Measurements from ENCODE around the gene HES2.
"Not testable (repeated sequence)": the region's sequence is repeated elsewhere in the genome, so short reads cannot be mapped to it uniquely, and the experiment has no call there.

The HES2 gene

DNA sequence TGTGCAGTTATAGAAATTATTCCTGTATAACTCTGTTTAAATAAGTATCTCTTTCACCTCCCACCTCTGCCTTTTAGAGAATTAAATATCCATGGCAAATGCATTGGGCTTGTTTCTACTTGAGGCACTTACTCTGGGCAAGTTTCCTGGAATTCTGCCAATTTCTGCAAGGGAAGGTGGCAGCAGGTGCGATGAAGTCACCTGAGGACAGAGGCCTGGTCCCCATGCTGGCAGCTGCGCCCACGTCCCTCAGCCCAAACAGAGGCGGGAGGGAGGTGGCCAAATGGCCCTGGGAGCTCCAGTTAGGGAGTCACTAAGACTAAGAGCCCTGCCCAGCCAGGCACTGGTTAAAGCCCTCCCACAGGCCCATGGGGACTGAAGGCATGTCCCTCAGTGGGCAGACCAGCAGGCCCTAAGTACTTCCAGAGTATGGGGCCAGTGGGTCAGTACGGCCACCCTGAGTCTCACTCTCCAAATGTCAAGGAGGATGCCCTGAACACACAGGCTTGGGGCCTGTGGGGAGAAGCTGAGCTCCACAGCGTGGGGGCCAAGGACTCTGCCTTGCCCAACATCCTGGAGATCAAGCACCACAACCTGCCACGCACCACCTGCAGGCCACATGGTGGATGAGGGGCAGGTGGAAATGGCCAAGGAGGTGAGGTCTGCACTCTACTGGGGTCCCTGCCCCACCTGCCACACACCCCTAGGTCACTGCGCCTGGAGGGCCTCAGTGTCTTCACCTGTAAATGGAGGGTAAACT lies 45.6 kb downstream of the HES2 start:
- DNase-seq (ENCODE audit: extremely low read depth, insufficient read length): no peak
- no peak for TF ChIP-seq CTCF (IDR thresholded peaks at IDR 0.05; ENCODE audit: insufficient read depth, low read length, poor library complexity, severe bottlenecking)
- Histone ChIP-seq H3K36me3 (ENCODE audit: control insufficient read depth, insufficient read depth, low read length) (no peaks in the 10 kb centered on the region), H3K27me3 (replicated peaks; ENCODE audit: control insufficient read depth, insufficient read depth, low read length) (no peaks in the 10 kb centered on the region), H3K4me3 (replicated peaks; ENCODE audit: low read depth, low read length) (no peak overlapping the region)

- not testable (repeated sequence) for DNase-seq (ENCODE audit: extremely low read depth, insufficient read length); H3K4me3 ChIP-seq (replicated peaks; ENCODE audit: low read depth, low read length); H3K27me3 ChIP-seq (replicated peaks; ENCODE audit: control insufficient read depth, insufficient read depth, low read length); H3K36me3 ChIP-seq (ENCODE audit: control insufficient read depth, insufficient read depth, low read length)
These were observed 47.5 kb downstream of the HES2 start for GRCh38 chr1:6372236-6372635.

- no peak for DNase-seq (ENCODE audit: extremely low read depth, insufficient read length)
- Histone ChIP-seq H3K4me3 (replicated peaks; ENCODE audit: low read depth, low read length) (no peak overlapping the region), H3K36me3 (ENCODE audit: control insufficient read depth, insufficient read depth, low read length) (no peaks in the 10 kb centered on the region; the same call in 1 of the 2 replicates), H3K27me3 (replicated peaks; ENCODE audit: control insufficient read depth, insufficient read depth, low read length) (no peaks in the 10 kb centered on the region)
- TF ChIP-seq CTCF (IDR thresholded peaks at IDR 0.05; ENCODE audit: insufficient read depth, low read length, poor library complexity, severe bottlenecking): no peak
These were observed 49.7 kb downstream of the HES2 start for GRCh38 chr1:6370006-6370405.

DNA sequence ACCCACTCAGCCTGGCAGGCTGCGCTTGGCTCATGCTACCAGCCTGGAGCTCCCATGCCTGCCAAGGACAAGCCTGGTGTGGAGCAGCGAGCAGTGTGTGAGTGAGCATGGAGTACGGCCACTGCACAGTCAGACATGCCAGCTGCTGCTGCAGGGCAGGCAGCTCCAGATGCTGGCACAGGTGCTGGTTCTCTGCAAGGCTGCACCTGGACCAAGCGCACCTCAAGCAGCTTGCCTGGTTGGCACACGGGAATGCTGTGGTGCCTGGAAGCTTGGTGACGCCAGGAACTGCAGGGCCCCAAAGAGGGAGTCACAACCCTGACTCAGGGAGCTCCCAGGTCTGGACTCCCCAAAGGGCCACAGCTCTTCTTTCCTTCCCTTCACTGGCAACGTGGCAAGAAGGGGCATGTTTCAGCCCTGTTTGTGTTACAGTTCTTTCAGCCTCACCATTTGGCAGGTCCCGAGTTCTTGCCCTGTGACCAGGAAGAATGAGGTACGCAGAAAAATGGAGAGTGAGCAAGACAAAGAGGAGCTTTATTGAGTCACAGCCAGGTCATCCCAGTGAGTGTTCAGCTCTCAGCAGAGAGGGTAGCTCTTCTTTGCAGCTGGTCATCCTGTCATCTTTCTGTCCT lies 52.2 kb downstream of the HES2 start:
- DNase-seq (ENCODE audit: extremely low read depth, insufficient read length): no peak
- TF ChIP-seq CTCF (IDR thresholded peaks at IDR 0.05; ENCODE audit: insufficient read depth, low read length, poor library complexity, severe bottlenecking): no peak

GRCh38 chr1:6365047-6365446 lies 54.7 kb downstream of the HES2 start:
- TF ChIP-seq CTCF (IDR thresholded peaks at IDR 0.05; ENCODE audit: insufficient read depth, low read length, poor library complexity, severe bottlenecking): no peak
- H3K4me3 ChIP-seq (replicated peaks; ENCODE audit: low read depth, low read length): no peak overlapping the region
- no peaks in the 10 kb centered on the region; the same call in 1 of the 2 replicates for H3K36me3 ChIP-seq (ENCODE audit: control insufficient read depth, insufficient read depth, low read length)
- DNase-seq (ENCODE audit: extremely low read depth, insufficient read length): no peak
- no peaks in the 10 kb centered on the region for H3K27me3 ChIP-seq (replicated peaks; ENCODE audit: control insufficient read depth, insufficient read depth, low read length)

More for the DNA sequence above, 52.2 kb downstream of the HES2 start:
- Histone ChIP-seq H3K27me3 (replicated peaks; ENCODE audit: control insufficient read depth, insufficient read depth, low read length) (no peaks in the 10 kb centered on the region), H3K4me3 (replicated peaks; ENCODE audit: low read depth, low read length) (no peak overlapping the region), H3K36me3 (ENCODE audit: control insufficient read depth, insufficient read depth, low read length) (no peaks in the 10 kb centered on the region; the same call in 1 of the 2 replicates)

GRCh38 chr1:6363085-6363884 lies 56.4 kb downstream of the HES2 start:
- not testable (repeated sequence) for DNase-seq (ENCODE audit: extremely low read depth, insufficient read length); H3K36me3 ChIP-seq (ENCODE audit: control insufficient read depth, insufficient read depth, low read length); H3K4me3 ChIP-seq (replicated peaks; ENCODE audit: low read depth, low read length); H3K27me3 ChIP-seq (replicated peaks; ENCODE audit: control insufficient read depth, insufficient read depth, low read length)
- peak; percentile 39 for TF ChIP-seq CTCF (IDR thresholded peaks at IDR 0.05; ENCODE audit: insufficient read depth, low read length, poor library complexity, severe bottlenecking)

All from GM06990 (cell line).